Activated B cell treated with CpG ODN at 0.5 μM for 24 hours (primary cell): ENCODE measurements around the gene ALK. TPM values are rescaled to one million over a fixed set of nuclear protein-coding genes. Genes with fewer than 3 reads are reported as not detected.

Experiments used
- ATAC-seq: fragments of 200-7000 bp; cut with Tn5 transposase; one replicate; pipeline ENCODE4 v1.10.0; 2021; ENCODE audit warnings: low read depth, mild to moderate bottlenecking, moderate library complexity
- CTCF ChIA-PET: fragments of 350-600 bp; sonication (Branson Sonifier 250); formaldehyde crosslinking; loops from one replicate; lab custom pipeline; 2021; ENCODE audit warnings: antibody characterized with exemption; lab: Charles Lee
- POLR2A ChIA-PET: fragments of 350-600 bp; sonication (Branson Sonifier 250); formaldehyde crosslinking; loops from one replicate; lab custom pipeline; 2021; ENCODE audit warnings: antibody characterized with exemption; lab: Charles Lee
- DNase-seq: peaks from one replicate; pipeline ENCODE4 v3.0.0; 2022
- H3K27ac Mint-ChIP-seq: one replicate; pipeline ENCODE4 v1.8.0; 2020; ENCODE audit warnings: mixed read lengths
- H3K27me3 Mint-ChIP-seq: one replicate; pipeline ENCODE4 v1.8.0; 2021; ENCODE audit warnings: mixed read lengths
- H3K36me3 Mint-ChIP-seq: one replicate; pipeline ENCODE4 v1.8.0; 2021; ENCODE audit warnings: low read depth, mixed read lengths
- H3K4me1 Mint-ChIP-seq: one replicate; pipeline ENCODE4 v1.8.0; 2021; ENCODE audit warnings: mixed read lengths
- H3K4me3 Mint-ChIP-seq: one replicate; pipeline ENCODE4 v1.8.0; 2020; ENCODE audit warnings: mild to moderate bottlenecking, mixed read lengths
- H3K9me3 Mint-ChIP-seq: one replicate; pipeline ENCODE4 v1.8.0; 2020; ENCODE audit warnings: mixed read lengths
- intact Hi-C: fragments of 100-400 bp; cut with micrococcal nuclease; formaldehyde crosslinking; loops from one replicate; pipeline ENCODE4 v1.15.1; 2024
- total RNA-seq: library from RNA; stranded (reverse); gene quantifications from 2 replicates; pipeline ENCODE4 v1.2.3, GENCODE V29; 2022
- TF ChIP-seq, protein P1 (sequence below): fragments of 200-600 bp; IDR thresholded peaks from one replicate; pipeline ENCODE4 v1.8.0; 2022; ENCODE audit warnings: antibody characterized with exemption, mild to moderate bottlenecking

ALK gene
- total RNA-seq, 1 donor from 2014 or later, result not detected

- TF ChIP-seq, protein P1, sequence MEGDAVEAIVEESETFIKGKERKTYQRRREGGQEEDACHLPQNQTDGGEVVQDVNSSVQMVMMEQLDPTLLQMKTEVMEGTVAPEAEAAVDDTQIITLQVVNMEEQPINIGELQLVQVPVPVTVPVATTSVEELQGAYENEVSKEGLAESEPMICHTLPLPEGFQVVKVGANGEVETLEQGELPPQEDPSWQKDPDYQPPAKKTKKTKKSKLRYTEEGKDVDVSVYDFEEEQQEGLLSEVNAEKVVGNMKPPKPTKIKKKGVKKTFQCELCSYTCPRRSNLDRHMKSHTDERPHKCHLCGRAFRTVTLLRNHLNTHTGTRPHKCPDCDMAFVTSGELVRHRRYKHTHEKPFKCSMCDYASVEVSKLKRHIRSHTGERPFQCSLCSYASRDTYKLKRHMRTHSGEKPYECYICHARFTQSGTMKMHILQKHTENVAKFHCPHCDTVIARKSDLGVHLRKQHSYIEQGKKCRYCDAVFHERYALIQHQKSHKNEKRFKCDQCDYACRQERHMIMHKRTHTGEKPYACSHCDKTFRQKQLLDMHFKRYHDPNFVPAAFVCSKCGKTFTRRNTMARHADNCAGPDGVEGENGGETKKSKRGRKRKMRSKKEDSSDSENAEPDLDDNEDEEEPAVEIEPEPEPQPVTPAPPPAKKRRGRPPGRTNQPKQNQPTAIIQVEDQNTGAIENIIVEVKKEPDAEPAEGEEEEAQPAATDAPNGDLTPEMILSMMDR, result no peak
- intact Hi-C loops, result no loop called here
- H3K4me3 Mint-ChIP-seq, result no peak overlapping the region
- CTCF ChIA-PET, result no interaction called here
- H3K36me3 Mint-ChIP-seq, result no peaks in the 10 kb centered on the region
- DNase-seq (no peak), ATAC-seq (no peak)
- no peaks in the 10 kb centered on the region for H3K27me3 Mint-ChIP-seq
- H3K27ac Mint-ChIP-seq, result no peak overlapping the region
- no peaks in the 10 kb centered on the region for H3K4me1 Mint-ChIP-seq
- peaks cover 2% of the 10 kb centered on the region for H3K9me3 Mint-ChIP-seq
- POLR2A ChIA-PET, result no interaction called here
Observed at GRCh38 chr2:29487967-29488555, 433.3 kb downstream of the ALK start.

DNA sequence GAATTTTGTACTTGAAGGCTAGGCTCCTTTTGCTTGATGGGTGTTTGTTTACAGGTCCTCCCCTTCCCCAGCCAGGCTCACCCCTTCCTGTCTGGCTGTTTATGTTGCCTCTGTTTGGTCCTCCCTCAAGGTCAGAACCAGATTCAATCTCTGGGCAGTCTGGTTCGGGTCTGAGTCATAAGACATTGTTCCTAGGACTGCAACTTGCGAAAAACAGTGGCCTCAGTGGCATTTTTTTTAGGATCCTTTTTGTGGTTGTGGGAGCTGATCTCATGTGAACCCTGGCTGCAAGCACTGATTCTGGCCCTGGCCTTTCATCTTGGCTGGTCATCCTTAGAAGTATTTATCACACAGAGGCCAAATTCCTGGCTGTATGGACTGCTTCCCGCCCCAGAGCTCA lies 435.8 kb downstream of the ALK start:
- Mint-ChIP-seq H3K27me3 (no peaks in the 10 kb centered on the region), H3K36me3 (no peaks in the 10 kb centered on the region), H3K4me3 (no peak overlapping the region), H3K4me1 (no peaks in the 10 kb centered on the region), H3K27ac (no peak overlapping the region), H3K9me3 (peaks cover 2% of the 10 kb centered on the region)
- DNase-seq, result no peak
- CTCF ChIA-PET, result no interaction called here
- POLR2A ChIA-PET, result no interaction called here
- intact Hi-C loops, result no loop called here
- no peak for ATAC-seq
- TF ChIP-seq, protein P1, result no peak

DNA sequence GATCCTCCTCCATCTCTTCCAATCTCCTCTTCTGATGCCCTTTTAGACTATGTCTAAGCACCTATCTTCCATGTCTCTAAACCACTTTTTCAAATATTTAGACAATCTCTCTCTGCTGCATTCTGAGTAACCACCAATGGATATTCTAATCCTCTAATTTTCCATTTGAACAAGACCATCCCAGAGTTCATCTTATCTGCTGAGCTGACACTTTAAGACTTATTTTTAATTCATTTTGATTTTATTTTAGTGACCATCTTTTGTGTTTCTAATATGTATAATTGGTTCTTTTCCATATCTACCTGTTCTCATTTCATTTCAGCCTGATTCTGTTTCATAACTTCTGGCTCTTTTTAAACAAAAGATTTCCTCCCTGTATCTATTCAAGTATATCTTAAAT lies 436.3 kb downstream of the ALK start:
- Mint-ChIP-seq H3K27me3 (no peaks in the 10 kb centered on the region), H3K36me3 (no peaks in the 10 kb centered on the region), H3K9me3 (peaks cover 2% of the 10 kb centered on the region), H3K4me1 (no peaks in the 10 kb centered on the region), H3K4me3 (no peak overlapping the region), H3K27ac (no peak overlapping the region)
- intact Hi-C loops, result no loop called here
- TF ChIP-seq, protein P1, result no peak
- ChIA-PET POLR2A (no interaction called here), CTCF (no interaction called here)
- DNase-seq, result no peak
- ATAC-seq, result no peak

GRCh38 chr2:29482867-29483266 lies 438.5 kb downstream of the ALK start:
- no peaks in the 10 kb centered on the region for H3K27me3 Mint-ChIP-seq
- ATAC-seq (no peak), DNase-seq (no peak)
- no peak overlapping the region for H3K4me3 Mint-ChIP-seq
- H3K4me1 Mint-ChIP-seq, result no peaks in the 10 kb centered on the region
- TF ChIP-seq, protein P1, result no peak
- peaks cover 2% of the 10 kb centered on the region for H3K9me3 Mint-ChIP-seq
- POLR2A ChIA-PET, result no interaction called here
- no peaks in the 10 kb centered on the region for H3K36me3 Mint-ChIP-seq
- H3K27ac Mint-ChIP-seq, result no peak overlapping the region
- CTCF ChIA-PET, result no interaction called here
- intact Hi-C loops, result no loop called here

DNA sequence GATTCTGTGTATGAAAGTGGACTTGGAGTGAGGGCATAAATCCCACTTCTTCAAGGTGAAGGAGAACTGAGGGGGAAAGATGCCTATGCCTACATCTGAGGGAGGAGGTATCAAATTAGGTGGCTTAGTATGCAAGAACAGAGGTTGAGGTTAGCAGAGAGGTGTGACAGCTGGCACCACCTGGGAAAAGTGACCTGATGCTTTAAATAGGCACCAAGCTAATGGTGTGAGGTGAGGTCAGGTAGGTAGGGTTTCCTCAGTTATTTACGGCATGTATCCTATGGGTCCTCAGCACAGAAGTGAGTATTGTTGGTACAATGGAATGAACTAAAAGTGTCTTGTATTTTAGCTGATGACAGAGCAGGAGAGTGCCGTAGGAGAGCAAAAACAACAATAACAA lies 439.0 kb downstream of the ALK start:
- CTCF ChIA-PET, result no interaction called here
- H3K27ac Mint-ChIP-seq, result no peak overlapping the region

More for the DNA sequence above, 439.0 kb downstream of the ALK start:
- TF ChIP-seq, protein P1, result no peak
- POLR2A ChIA-PET, result no interaction called here
- Mint-ChIP-seq H3K4me1 (no peaks in the 10 kb centered on the region), H3K9me3 (peaks cover 2% of the 10 kb centered on the region), H3K36me3 (no peaks in the 10 kb centered on the region), H3K27me3 (no peaks in the 10 kb centered on the region), H3K4me3 (no peak overlapping the region)
- DNase-seq, result no peak
- no peak for ATAC-seq
- intact Hi-C loops, result no loop called here
